PC-9 (cell line): Measurements from ENCODE around the gene RENBP. TPM values are rescaled to one million over a fixed set of nuclear protein-coding genes. Genes with fewer than 3 reads are reported as not detected.
A peak's percentile ranks its signal among the peaks of the same experiment; 100 is the strongest.

Experiments used
- BruUV-seq: library from RNA; stranded (reverse); fragments of 400-500 nt; replicated peaks from 2 replicates; lab custom pipeline; 2021; lab: Mats Ljungman, UMichigan
- CTCF ChIA-PET: fragments of 300-600 bp; sonication (Branson Sonifier 250); formaldehyde crosslinking; loops from one replicate; lab custom pipeline; 2022; ENCODE audit warnings: antibody characterized with exemption; lab: Charles Lee
- POLR2A ChIA-PET: fragments of 300-600 bp; sonication (Branson Sonifier 250); formaldehyde crosslinking; loops from one replicate; lab custom pipeline; 2022; ENCODE audit warnings: antibody characterized with exemption; ENCODE audit not compliant: unreplicated experiment; lab: Charles Lee
- DNase-seq, 2 experiments: peaks; one replicate each; pipeline versions ENCODE4 v3.0.0 to v3.0.0-alpha.2; 2015 to 2022; ENCODE audit warnings: mixed read lengths in 1 of 2
- H2AFZ ChIP-seq: fragments of 200-600 bp; sonication (generic); 2 replicates; pipeline ENCODE4 v1.8.1; 2017; ENCODE audit warnings: antibody characterized with exemption
- H3F3A ChIP-seq: fragments of 200-600 bp; sonication (generic); 2 replicates; pipeline ENCODE4 v1.8.1; 2017; ENCODE audit warnings: antibody characterized with exemption, mild to moderate bottlenecking, low read depth; ENCODE audit not compliant: insufficient read depth
- H3K27ac ChIP-seq: fragments of 200-600 bp; sonication (generic); 2 replicates; pipeline ENCODE4 v1.6.1; 2016; ENCODE audit warnings: mixed run types
- H3K27me3 ChIP-seq: fragments of 200-600 bp; sonication (generic); 2 replicates; pipeline ENCODE4 v1.6.1; 2016; ENCODE audit warnings: low read depth, mixed run types; ENCODE audit not compliant: insufficient read depth
- H3K36me3 ChIP-seq: fragments of 200-600 bp; sonication (generic); 2 replicates; pipeline ENCODE4 v1.6.1; 2016; ENCODE audit warnings: low read depth, mixed run types
- H3K4me1 ChIP-seq: fragments of 200-600 bp; sonication (generic); replicated peaks from 2 replicates; pipeline ENCODE4 v1.6.1; 2016; ENCODE audit warnings: mixed run types; ENCODE audit not compliant: insufficient read depth
- H3K4me2 ChIP-seq: fragments of 200-600 bp; sonication (generic); 2 replicates; pipeline ENCODE4 v1.6.1; 2017; ENCODE audit warnings: mixed run types
- H3K4me3 ChIP-seq: fragments of 200-600 bp; sonication (generic); 2 replicates; pipeline ENCODE4 v1.6.1; 2016; ENCODE audit warnings: mixed run types
- H3K79me2 ChIP-seq: fragments of 200-600 bp; sonication (generic); 2 replicates; pipeline ENCODE4 v1.6.1; 2017; ENCODE audit warnings: low read depth, mixed run types
- H3K9me2 ChIP-seq: fragments of 200-600 bp; sonication (generic); 2 replicates; pipeline ENCODE4 v1.8.1; 2017; ENCODE audit warnings: mild to moderate bottlenecking; ENCODE audit not compliant: insufficient read depth
- H3K9me3 ChIP-seq: fragments of 200-600 bp; sonication (generic); 2 replicates; pipeline ENCODE4 v1.8.1; 2016; ENCODE audit warnings: low read depth; ENCODE audit not compliant: insufficient read depth
- H4K20me1 ChIP-seq: fragments of 200-600 bp; sonication (generic); 2 replicates; pipeline ENCODE4 v1.8.1; 2017; ENCODE audit not compliant: insufficient read depth
- CTCF ChIP-seq: fragments of 200-600 bp; sonication (generic); conservative IDR thresholded peaks from 2 replicates; pipeline ENCODE4 v1.6.1; 2017; ENCODE audit warnings: mixed run types, antibody characterized with exemption, mild to moderate bottlenecking, moderate library complexity
- EZH2 ChIP-seq: fragments of 200-600 bp; sonication (generic); IDR thresholded peaks from 2 replicates; pipeline ENCODE4 v1.8.0; 2017; ENCODE audit warnings: antibody characterized with exemption, low read depth
- intact Hi-C: fragments of 100-400 bp; cut with micrococcal nuclease; formaldehyde crosslinking; loops from one replicate; pipeline ENCODE4 v1.10.0; 2022; ENCODE audit not compliant: unreplicated experiment
- total RNA-seq: library from RNA; stranded (reverse); gene quantifications from 2 replicates; pipeline ENCODE4 v1.2.3, GENCODE V29; 2021

RENBP gene
- total RNA-seq, 1 experiment from 2014 or later: 6.8 TPM

- no peaks in the 10 kb centered on the region for H3K9me2 ChIP-seq
- DNase-seq: no peak
- intact Hi-C loops: no loop called here
- H3K4me1 ChIP-seq: peaks cover 4% of the 10 kb centered on the region
- POLR2A ChIA-PET: interaction anchor here (0.7 kb wide), 1 partner anchor 163 kb away, joined by 3 read pairs; no protein-coding TSS in a partner anchor
- no peak for TF ChIP-seq CTCF
- H3K27ac ChIP-seq: no peak overlapping the region
- peak overlapping the region; percentile 89; the same call in 1 of the 2 replicates for H3K4me2 ChIP-seq
- H3K27me3 ChIP-seq: no peaks in the 10 kb centered on the region
- H3K36me3 ChIP-seq: no peaks in the 10 kb centered on the region
- CTCF ChIA-PET: no interaction called here
- no peak overlapping the region for H2AFZ ChIP-seq
- H3K79me2 ChIP-seq: peaks cover 66% of the 10 kb centered on the region
- peaks cover 9% of the 10 kb centered on the region; the same call in 1 of the 2 replicates for H3F3A ChIP-seq
- no peaks in the 10 kb centered on the region for H3K9me3 ChIP-seq
- H3K4me3 ChIP-seq: no peak overlapping the region
- BruUV-seq: no TSS peak
- H4K20me1 ChIP-seq: peaks cover 56% of the 10 kb centered on the region
Observed at GRCh38 chrX:153968754-153969124, 24.3 kb upstream of the RENBP start.

- no peaks in the 10 kb centered on the region for H3K9me3 ChIP-seq
- peak overlapping the region; percentile 89; the same call in 1 of the 2 replicates for H3K4me2 ChIP-seq
- no TSS peak for BruUV-seq
- TF ChIP-seq CTCF (no peak), EZH2 (no peak)
- H2AFZ ChIP-seq: no peak overlapping the region
- peaks cover 64% of the 10 kb centered on the region for H3K79me2 ChIP-seq
- H3K4me3 ChIP-seq: no peak overlapping the region
- DNase-seq: no peak
- intact Hi-C loops: no loop called here
- H3K4me1 ChIP-seq: no peaks in the 10 kb centered on the region; the same call in 1 of the 2 replicates
- H3K9me2 ChIP-seq: no peaks in the 10 kb centered on the region
- H3K27me3 ChIP-seq: no peaks in the 10 kb centered on the region
- no peak overlapping the region for H3K27ac ChIP-seq
- ChIA-PET POLR2A (interaction anchor here (0.6 kb wide), 1 partner anchor 99 kb away, joined by 4 read pairs; no protein-coding TSS in a partner anchor), CTCF (no interaction called here)
- peaks cover 56% of the 10 kb centered on the region for H4K20me1 ChIP-seq
- H3K36me3 ChIP-seq: no peaks in the 10 kb centered on the region
- H3F3A ChIP-seq: peaks cover 4% of the 10 kb centered on the region; the same call in 1 of the 2 replicates
Observed at GRCh38 chrX:153968255-153968654, 23.8 kb upstream of the RENBP start.

- no peak for DNase-seq
- H3K4me2 ChIP-seq: no peak overlapping the region
- no peaks in the 10 kb centered on the region for H3K27me3 ChIP-seq
- TF ChIP-seq CTCF: no peak
- no peak for TF ChIP-seq EZH2
- H2AFZ ChIP-seq: no peak overlapping the region
- peaks cover 56% of the 10 kb centered on the region for H4K20me1 ChIP-seq
- H3K36me3 ChIP-seq: no peaks in the 10 kb centered on the region
- CTCF ChIA-PET: no interaction called here
- no peaks in the 10 kb centered on the region for H3K9me3 ChIP-seq
- H3K79me2 ChIP-seq: peaks cover 64% of the 10 kb centered on the region
- no peaks in the 10 kb centered on the region for H3F3A ChIP-seq
- H3K27ac ChIP-seq: no peak overlapping the region
- no peaks in the 10 kb centered on the region for H3K9me2 ChIP-seq
- intact Hi-C loops: no loop called here
- no peaks in the 10 kb centered on the region; the same call in 1 of the 2 replicates for H3K4me1 ChIP-seq
- H3K4me3 ChIP-seq: no peak overlapping the region
- POLR2A ChIA-PET: interaction anchor here (0.6 kb wide), 1 partner anchor 99 kb away, joined by 4 read pairs; no protein-coding TSS in a partner anchor
- no TSS peak for BruUV-seq
Observed at GRCh38 chrX:153967536-153968224, 23.2 kb upstream of the RENBP start.
